ENCODE measurements around the gene GSE1.

GSE1 gene

GRCh38 chr16:85606904-85607303, 6.2 kb upstream of the GSE1 start:
- no peak for DNase-seq (ENCODE audit: low read depth in 1 of 2, low spot score in 1 of 2)
- Histone ChIP-seq H3K27me3 (ENCODE audit: insufficient read depth, poor library complexity, severe bottlenecking) (no peaks in the 10 kb centered on the region), H3K4me3 (replicated peaks; ENCODE audit: insufficient read depth, low read length) (no peak overlapping the region), H3K27ac (replicated peaks) (no peak overlapping the region)
- TF ChIP-seq REST (IDR thresholded peaks at IDR 0.05; ENCODE audit: insufficient replicate concordance, low read depth) (no peak), POLR2AphosphoS5 (IDR thresholded peaks at IDR 0.05; ENCODE audit: low read depth) (no peak), GABPA (IDR thresholded peaks at IDR 0.05; ENCODE audit: low read depth) (no peak), CTCF (IDR thresholded peaks at IDR 0.05; ENCODE audit: insufficient read depth, low read length) (no peak), SPI1 (IDR thresholded peaks at IDR 0.05; ENCODE audit: borderline replicate concordance, low read depth) (no peak)

- no peak for TF ChIP-seq CTCF (IDR thresholded peaks at IDR 0.05; ENCODE audit: insufficient read depth, low read length)
- TF ChIP-seq POLR2AphosphoS5 (IDR thresholded peaks at IDR 0.05; ENCODE audit: low read depth): 0 out of 2 replicates have a peak, but pooled peaks have one; percentile 26
- no peak for TF ChIP-seq REST (IDR thresholded peaks at IDR 0.05; ENCODE audit: insufficient replicate concordance, low read depth)
- Histone ChIP-seq H3K27ac (replicated peaks) (no peak overlapping the region), H3K4me3 (replicated peaks; ENCODE audit: insufficient read depth, low read length) (no peak overlapping the region), H3K27me3 (ENCODE audit: insufficient read depth, poor library complexity, severe bottlenecking) (no peaks in the 10 kb centered on the region)
- DNase-seq (ENCODE audit: low read depth in 1 of 2, low spot score in 1 of 2): peak in 1 of 2 experiments; percentile 12
Observed at GRCh38 chr16:85607321-85607765, 5.8 kb upstream of the GSE1 start.

- H3K4me3 ChIP-seq (replicated peaks; ENCODE audit: insufficient read depth, low read length): no peak overlapping the region
- TF ChIP-seq REST (IDR thresholded peaks at IDR 0.05; ENCODE audit: insufficient replicate concordance, low read depth) (no peak), SPI1 (IDR thresholded peaks at IDR 0.05; ENCODE audit: borderline replicate concordance, low read depth) (no peak), POLR2AphosphoS5 (IDR thresholded peaks at IDR 0.05; ENCODE audit: low read depth) (no peak), GABPA (IDR thresholded peaks at IDR 0.05; ENCODE audit: low read depth) (no peak), CTCF (IDR thresholded peaks at IDR 0.05; ENCODE audit: insufficient read depth, low read length) (no peak)
- no peak overlapping the region for H3K27ac ChIP-seq (replicated peaks)
- no peaks in the 10 kb centered on the region for H3K27me3 ChIP-seq (ENCODE audit: insufficient read depth, poor library complexity, severe bottlenecking)
- DNase-seq (ENCODE audit: low read depth in 1 of 2, low spot score in 1 of 2): no peak
Observed at GRCh38 chr16:85607796-85608514, 5.2 kb upstream of the GSE1 start.

All from HL-60 (cell line).